Hematopoietic multipotent progenitor cell treated with erythropoietin and hydrocortisone succinate and interleukin-3 and kit ligand, for 4 days (in vitro differentiated cells): ENCODE results near the gene ME3.
A peak's percentile ranks its signal among the peaks of the same experiment; 100 is the strongest.
"Not testable (repeated sequence)": the region's sequence is repeated elsewhere in the genome, so short reads cannot be mapped to it uniquely, and the experiment has no call there.

Experiments
- DNase-seq: peaks from one replicate; pipeline ENCODE4 v3.0.0-alpha.2; 2015

ME3 gene

DNA sequence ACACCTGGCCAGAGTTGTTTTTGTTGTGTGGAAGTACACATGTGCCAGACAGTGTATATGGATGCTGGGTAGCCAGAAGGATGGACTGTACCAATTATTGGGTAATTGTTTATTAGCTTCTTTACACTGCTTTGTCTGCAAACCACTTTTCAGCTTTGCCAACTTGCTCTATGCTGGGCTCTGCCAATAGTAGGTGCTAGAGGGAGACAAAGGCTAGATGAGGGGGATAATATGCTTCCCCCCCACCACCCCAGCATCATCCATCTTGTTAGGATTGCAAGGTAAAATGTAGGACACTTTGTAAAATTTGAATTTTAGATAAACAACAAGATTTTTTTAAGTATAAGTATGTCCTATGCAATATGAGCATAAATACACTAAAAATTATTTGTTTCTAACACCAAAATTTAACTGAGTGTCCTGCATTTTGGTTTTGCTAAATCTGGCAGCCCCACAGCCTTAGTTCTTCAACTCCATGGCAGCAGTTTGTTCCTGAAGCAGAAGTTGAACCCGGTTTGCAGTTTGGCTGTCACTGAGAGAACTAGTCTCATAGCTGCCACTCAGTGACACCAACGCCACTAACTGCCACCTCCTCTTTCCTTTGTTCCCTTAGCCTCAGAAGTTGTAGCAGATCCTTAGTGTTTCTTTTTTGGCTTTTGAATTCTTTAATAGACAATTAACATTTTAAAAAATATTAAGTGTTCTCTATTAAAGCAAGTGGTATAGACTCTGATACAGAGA is 219.0 kb downstream of the ME3 start:
- DNase-seq, result peak; percentile 19

DNA sequence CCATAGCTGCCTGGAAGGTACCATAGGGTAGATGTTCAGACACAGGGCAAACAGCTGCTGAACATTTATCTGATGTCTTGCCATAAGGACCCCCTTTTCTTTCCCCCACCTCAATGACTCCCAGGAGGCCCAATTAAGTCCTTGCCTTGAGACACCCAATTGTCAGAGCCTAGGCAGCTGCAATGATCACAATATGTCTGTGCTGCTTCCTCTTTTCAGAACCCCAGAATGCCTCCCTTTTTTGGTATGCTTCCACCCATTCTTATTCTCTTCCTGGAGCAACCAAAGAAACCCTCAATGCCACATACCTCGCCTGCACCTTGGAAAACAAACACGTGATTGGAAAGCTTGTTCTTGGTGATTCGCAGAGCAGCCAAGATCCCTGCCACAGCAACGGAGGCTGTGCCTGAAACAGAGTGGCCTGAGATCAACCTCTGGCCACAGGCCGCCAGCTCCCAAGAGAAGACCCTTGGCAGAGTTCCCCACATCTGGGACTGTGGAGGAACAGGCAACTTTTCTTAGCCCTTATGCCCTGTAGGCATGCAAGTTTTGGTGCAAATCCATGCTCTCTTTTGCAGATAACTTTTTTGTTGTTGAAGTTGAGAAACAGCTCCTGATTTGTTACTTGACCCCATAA is 222.3 kb downstream of the ME3 start:
- peak; percentile 18 for DNase-seq

DNA sequence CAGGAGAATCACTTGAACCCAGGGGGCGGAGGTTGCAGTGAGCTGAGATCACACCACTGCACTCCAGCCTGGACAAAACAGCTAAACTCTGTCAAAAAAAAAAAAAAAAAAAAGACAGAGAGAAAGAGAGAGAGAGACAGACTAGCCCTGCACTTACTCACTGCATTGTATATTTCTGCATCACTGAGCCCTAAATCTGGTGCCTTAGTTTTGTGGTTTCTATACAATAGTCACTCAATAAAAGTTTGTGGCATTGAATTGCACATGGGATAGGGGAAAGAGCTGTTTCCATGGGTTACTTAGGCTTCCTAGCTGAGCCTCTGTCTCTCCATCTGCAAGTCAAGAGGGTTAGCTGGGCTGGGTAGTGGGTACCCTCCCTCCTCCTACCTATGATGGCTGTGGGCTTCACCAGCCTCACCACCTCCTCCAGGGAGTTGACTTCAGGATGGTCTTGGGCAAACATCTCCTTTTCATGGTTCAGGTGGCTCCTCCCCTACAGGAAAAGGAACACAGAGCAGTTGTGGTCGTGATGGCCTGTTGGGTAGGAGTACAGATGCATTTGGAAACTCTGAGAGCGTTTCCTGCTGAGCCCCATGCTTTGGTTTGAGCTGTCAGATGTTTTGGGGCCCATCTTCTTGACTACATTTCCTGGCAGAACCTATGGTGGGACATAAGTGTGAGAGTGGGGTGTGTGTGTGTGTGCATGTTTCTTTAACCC is 224.5 kb downstream of the ME3 start:
- DNase-seq, result peak; percentile 20

DNA sequence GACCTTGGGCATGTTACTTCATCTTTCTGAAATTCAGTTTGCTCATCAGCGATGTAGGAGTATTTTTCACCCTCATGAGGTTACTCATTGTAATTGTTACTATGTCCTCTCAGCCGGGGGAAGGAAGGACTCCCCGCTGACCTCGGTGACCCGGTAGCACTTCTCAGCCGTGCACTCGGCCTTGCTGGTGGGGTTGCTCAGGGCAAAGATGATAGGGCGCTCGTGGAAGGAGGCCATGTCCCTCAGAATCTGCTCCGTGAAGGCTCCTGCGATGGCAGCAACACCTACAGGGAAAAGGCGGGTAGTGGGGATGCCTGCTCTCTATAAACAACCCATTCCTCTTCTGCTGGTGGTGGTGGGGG is 225.5 kb downstream of the ME3 start:
- DNase-seq, result no peak

DNA sequence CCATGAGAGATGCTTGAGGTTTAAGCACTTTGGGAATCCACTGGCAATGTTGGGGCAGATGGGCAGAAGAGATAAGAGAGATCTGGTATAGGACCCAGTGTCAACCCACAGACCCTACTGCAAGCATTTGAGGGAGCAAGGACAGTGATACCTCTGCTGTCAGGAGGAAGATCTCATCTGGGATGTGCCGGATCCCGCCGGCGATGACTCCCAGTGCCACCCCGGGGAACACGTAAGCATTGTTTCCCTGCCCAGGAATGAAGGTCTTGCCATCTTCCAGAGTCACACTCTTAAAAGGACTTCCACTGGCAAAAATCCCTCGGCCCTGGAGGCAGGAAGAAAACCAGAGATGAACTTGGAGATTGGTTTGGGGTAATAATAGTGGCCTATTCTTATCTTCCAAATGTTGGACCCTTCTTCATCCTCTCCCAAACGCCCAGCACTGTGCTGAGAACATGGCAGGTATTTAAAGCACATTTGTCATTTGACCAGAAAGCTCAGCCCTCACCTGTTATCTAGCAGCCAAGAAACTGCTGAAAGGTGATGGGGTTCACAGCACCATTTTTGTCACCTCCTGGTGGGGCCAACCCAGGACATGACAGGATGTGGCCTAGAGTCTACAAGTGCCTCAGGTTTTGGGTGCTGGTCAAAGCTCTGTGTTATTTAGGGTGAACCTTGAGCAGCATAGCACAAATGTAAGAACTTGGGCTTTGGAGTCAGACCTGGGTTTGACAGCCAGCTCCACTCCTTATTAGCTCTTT is 226.1 kb downstream of the ME3 start:
- DNase-seq, result no peak

DNA sequence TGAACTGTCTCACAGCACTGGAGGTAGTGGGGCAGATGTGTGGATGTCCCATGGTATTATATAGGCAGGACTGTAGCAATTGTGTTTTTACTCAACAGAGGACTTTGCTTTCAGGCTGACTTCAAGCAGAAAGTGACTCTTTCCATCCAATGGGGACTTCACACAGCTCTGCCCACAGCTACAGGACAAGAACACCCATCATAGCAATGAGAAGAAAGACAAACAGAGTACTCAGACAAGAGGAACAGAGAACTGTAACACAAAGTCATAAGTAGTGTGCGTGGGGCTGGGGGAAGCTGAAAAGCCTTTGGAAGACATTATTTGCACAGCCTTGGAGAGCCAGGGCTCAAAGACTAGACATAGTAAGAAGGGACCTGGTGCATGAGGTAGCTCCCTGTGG is 227.4 kb downstream of the ME3 start:
- DNase-seq, result no peak

DNA sequence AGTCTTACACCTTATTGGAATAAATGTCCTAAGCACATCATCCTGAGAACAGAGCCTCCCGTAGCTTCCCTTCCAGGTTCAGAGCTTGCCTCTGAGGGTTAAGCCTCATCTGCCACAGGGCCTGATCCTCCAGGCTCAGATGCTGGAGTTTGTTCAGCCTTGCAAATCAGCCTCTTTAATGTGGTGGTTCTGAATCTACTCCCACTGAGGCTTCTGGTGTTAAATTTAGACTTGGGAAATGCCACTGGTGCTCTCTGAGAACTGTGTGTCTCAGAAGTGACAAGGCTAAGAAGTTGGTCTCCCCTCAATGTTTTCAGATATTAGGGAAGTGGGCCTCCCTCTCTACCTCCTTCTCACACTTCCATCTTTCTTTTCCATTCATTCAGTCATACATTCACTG is 229.0 kb downstream of the ME3 start:
- no peak for DNase-seq

DNA sequence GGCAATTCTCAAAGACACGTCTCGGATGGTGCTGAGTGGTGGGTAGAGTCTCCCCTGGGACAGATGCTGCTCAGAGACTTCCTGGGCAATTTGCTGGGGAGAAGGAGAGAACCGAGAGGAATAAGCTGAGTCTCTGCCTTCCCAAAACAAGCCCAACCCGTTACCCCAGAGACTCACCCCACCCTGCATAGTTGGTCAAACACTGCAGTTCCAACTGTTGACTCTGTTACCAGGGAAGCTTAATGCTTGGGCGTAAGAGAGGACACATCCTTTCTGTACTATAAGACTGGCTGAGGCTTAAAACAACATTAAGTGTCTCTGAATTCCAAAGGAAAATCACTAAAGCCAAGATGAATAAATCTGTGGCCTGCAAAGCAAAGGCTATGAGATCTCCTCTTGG is 229.6 kb downstream of the ME3 start:
- DNase-seq, result no peak

DNA sequence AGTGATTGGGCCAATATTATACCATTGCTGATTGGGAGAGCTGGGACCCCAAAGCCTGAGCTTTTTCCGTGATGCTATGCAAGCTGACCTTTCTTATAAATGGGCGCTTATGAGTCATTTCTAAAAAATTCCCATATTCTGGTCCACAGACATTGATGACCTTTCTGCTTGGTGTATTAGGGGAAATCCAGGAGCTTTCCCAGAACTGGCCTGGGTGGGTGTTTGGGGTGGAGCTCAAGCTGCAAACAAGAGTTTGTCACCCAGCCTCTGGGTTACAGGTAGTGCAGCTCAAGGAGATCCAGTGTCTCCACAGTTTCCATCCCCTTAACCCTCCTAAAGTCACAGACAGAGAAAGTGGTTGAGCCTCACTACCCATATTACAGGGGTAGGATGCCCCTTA is 230.0 kb downstream of the ME3 start:
- no peak for DNase-seq

DNA sequence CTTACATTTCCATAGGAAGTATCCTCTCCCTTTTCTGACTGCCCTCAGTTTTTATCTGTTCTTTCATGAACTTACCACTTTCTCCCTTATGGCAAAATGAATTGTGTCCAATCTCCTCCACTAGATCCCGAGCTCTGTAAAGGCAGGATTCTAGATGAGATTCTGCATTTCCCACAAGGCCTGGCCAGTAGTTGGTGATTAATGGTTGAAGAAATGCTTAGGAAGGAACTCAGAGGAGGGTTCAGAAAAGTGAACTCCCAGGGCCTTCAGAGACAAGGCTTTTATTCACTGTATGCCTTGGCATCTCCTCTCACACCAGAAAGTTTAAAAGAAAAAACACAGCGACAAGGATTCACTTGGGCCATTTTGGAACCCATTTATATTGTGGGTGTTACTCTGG is 231.6 kb downstream of the ME3 start:
- no peak for DNase-seq

DNA sequence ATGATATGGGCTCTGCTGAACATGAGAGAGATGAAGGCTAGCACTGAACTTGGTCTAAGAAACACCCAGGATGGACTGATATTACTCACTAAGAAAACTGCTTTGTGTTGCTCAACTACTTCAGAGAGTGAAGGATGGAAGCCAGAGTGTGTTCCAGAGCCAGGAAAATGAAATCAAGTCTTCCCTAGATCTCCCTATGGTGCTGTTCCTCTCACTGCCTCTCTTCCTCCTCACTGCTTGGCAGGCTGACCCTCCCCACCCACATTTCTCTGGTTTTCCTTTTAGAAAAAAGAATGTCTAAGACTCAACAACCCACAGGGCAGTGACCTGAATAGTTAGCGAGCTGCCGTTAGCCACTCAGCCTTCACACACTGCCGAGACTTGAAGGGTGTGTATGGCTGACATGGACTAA is 232.1 kb downstream of the ME3 start:
- DNase-seq, result no peak

DNA sequence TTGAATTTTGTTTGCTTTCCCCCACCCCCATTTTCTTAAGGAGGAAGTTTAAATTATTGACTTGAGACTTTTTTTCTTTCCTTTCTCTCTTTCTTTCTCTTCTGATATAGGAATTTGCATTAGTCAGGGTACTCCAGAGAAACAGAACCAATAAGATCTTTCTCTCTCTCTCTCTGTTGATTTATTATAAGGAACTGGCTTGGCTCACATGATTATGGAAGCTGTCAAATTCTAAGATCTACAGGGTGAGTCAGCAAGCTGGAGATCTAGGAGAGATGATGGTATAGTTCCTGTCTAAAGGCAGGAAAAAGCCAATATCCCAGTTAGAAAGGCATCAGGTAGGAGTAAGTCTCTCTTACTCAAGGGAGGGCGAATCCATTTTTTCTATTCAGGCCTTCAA is 233.7 kb downstream of the ME3 start:
- no peak for DNase-seq

DNA sequence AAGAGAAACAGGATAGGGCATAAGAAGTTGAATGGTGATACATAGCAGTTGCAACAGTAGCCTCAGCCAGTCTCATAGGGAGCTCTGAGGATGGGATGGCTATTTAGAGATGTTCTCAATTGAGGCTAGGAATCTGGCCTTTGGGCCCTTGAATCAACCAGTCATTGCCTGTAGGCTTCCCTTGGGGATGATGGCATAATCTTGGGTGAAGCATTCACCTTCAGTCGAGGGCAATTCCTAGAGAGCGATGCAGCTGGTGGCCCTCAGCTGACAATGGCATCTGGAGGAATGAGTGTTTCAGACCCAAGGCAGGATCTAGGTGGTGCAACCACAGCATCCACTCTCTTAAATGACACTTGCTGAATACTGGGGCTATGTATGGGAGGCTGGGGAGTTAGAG is 236.7 kb downstream of the ME3 start:
- no peak for DNase-seq

DNA sequence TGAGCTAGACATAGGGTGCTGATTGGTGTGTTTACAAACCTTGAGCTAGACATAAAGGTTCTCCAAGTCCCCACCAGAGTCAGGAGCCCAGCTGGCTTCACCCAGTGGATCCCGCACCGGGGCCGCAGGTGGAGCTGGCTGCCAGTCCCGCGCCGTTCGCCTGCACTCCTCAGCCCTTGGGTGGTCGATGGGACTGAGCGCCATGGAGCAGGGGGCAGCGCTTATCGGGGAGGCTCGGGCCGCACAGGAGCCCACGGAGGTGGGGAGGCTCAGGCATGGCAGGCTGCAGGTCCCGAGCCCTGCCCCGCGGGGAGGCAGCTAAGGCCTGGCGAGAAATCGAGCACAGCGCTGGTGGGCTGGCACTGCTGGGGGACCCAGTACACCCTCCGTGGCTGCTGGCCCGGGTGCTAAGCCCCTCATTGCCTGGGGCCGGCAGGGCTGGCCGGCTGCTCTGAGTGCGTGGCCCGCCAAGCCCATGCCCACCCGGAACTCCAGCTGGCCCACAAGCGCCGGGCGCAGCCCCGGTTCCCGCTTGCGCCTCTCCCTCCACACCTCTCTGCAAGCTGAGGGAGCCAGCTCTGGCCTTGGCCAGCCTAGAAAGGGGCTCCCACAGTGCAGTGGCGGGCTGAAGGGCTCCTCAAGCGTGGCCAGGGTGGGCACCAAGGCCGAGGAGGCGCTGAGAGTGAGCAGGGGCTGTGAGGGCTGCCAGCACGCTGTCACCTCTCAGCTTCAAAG is 238.9 kb downstream of the ME3 start:
- DNase-seq, result not testable (repeated sequence)

DNA sequence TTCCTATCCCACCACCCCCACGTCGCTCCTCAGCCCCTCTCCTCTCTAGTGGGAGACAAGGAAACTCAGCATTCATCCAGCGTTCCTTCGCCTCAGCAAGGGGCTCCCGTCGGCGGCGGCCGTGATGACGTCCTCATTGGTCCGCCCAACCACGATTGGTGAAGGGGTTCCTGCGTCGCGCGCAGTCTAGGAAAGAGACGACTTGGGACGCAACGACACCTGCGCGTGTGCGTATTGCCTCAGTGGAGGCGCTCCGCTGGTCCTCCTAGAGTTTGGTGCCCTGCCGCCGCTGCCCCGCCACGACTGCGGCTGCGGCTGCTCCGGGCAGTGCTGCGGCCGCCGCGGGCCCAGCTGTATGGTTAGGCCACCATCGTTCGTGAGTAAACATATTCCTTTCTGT is 241.2 kb downstream of the ME3 start:
- DNase-seq, result no peak

DNA sequence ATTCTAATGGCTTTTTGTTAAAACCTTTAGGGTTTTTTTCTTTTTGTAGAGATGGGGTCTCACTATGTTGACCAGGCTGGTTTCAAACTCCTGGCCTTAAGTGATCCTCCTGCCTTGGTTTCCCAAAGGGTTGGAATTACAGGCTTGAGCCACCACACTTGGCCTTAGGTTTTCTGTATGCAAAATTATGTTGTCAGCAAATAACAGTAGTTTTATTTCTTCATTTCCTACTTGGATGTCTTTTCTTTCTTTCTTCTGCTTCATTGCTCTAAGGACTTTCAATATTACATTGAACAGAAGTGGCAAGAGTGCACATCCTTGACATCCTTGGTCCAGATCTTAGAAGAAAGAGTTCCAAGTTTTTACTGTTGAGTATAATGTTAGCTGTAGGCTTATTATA is 245.0 kb downstream of the ME3 start:
- no peak for DNase-seq

DNA sequence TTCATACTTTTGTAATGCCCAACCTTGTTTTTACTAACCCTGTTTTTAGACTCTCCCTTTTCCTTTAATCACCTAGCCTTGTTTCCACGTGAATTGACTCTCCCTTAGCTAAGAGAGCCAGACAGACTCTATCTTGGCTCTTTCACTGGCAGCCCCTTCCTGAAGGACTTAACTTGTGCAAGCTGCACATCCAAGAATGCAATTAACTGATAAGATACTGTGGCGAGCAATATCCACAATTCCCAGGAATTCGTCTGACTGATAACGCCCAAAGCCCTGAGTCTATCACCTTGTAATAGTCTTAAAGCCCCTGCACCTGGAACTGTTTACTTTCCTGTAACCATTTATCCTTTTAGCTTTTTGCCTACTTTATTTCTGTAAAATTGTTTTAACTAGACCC is 248.9 kb downstream of the ME3 start:
- DNase-seq, result not testable (repeated sequence)

DNA sequence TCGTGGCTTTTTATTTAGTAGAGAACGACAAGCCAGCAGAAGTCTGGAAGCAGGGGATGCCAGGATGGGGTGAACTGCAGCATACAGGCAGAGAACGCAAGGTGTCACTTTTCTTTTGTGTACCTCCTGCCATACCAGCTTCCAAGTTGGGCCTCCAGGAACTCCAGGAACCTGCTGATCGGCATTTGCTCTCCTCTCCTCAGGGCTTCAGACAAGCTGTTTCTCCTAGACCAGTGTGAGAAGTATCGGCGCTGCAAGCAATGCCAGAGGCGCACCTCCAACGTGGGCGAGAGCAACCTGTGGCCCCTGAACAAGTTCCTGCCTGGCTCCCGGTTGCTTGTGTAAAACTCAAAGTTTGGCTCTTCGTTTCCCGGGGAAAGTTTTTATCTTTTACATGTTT is 250.0 kb downstream of the ME3 start:
- no peak for DNase-seq

DNA sequence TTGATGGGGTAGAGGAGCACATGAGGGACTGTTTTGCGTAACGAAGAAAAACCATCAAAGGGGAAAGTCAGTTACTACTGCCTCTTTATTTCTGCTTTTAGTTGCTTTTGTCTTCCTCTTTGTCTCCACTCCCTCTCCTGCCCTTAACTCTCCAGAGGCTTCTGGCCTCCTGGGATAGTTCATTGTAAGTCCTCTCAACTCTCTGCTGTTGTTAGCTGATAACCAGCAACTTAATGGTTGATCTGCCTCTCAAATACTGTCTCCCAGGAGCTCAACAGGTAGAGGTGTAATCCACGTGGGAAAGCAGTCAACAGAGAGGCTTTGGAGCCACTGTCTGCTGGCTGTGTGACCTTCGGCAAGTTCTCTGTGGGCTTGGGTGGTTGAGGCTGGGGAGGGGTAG is 250.5 kb downstream of the ME3 start:
- no peak for DNase-seq

DNA sequence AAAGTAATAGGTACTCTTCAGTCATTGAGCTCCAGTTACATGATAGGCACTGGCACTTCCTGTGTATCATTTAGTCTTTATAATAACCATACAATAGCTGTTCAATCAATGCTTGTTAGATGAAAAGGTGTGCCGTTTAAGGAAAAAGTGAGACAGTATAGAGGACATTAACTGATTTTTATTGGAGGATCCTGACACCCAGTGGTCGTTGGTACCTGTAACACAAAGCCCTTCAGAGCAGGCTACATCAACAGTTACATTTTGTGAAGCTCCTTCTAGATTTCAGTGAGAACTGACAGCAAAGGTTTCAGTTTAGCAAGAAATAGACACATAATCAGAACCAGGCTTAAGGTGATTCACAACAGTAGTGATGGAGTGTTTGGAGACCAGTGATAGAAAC is 253.5 kb downstream of the ME3 start:
- peak; percentile 30 for DNase-seq

DNA sequence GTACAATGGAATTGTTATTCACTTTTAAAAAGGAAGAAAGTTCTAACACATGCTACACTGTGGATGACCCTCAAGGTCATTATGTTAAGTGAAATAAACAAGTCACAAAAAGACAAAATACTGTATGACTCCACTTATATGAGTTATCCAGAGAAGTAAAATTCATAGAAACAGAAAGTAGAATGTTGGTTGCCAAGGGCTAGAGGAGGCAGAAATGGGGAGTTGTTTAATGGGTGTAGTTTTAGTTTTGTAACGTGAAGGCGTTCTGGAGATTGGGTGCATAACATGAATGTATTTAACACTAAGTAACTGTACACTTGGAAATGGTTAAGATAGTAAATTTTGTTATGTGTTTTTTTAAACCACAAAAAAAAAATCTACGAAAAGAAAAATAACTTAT is 253.9 kb downstream of the ME3 start:
- no peak for DNase-seq

DNA sequence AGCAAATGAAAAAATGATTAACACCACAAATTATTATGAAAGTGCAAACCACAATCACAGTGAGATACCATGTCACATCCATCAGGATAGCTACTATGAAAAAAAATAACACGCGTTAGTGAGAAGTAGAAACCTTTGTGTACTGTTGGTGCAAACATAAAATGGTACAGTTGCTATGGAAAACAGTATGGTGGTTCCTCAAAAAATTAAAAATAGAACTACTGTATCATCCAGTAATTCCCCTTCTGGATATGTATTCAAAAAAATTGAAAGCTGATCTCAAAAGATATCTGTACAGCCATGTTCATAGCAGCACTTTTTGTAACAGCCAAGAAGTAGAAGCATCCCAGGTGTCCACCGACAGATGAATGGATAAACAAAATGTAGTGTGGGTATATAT is 254.3 kb downstream of the ME3 start:
- DNase-seq, result no peak

DNA sequence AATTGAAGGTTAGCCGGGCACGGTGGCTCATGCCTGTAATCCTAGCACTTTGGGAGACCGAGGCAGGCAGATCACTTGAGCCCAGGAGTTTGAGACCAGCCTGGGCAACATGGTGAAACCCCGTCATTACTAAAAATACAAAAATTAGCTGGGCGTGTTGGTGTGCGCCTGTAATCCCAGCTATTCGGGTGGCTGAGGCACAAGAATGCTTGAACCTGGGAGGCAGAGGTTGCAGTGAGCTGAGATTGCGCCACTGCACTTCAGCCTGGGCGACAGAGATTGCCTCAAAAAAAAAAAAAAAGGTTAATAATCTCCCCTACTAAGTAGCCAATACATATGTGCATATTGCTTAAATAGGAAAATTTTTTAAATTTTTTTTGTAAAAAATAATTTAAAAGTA is 255.5 kb downstream of the ME3 start:
- DNase-seq, result not testable (repeated sequence)
